H9 (cell line): ENCODE data around the gene IL20RB. TPM values are rescaled to one million over a fixed set of nuclear protein-coding genes. Genes with fewer than 3 reads are reported as not detected.

Source experiments
- DNase-seq: peaks from one replicate; pipeline ENCODE4 v3.0.0-alpha.2; 2017
- H2AFZ ChIP-seq: one replicate; pipeline ENCODE4 v1.6.1; 2013; ENCODE audit warnings: mild to moderate bottlenecking, low read length, control low read depth, moderate library complexity
- H2AK5ac ChIP-seq: 2 replicates; pipeline ENCODE4 v1.6.1; 2013; ENCODE audit warnings: low read length, control low read depth, mixed read lengths; ENCODE audit not compliant: insufficient read length
- H2BK120ac ChIP-seq: one replicate; pipeline ENCODE4 v1.6.1; 2013; ENCODE audit warnings: low read depth, mild to moderate bottlenecking, low read length, control low read depth, inconsistent platforms; ENCODE audit not compliant: poor library complexity, severe bottlenecking
- H2BK12ac ChIP-seq: 2 replicates; pipeline ENCODE4 v1.6.1; 2013; ENCODE audit warnings: low read length, control low read depth, mixed read lengths, low read depth; ENCODE audit not compliant: insufficient read length
- H2BK15ac ChIP-seq: 2 replicates; pipeline ENCODE4 v1.6.1; 2013; ENCODE audit warnings: low read depth, low read length, control low read depth
- H2BK20ac ChIP-seq: one replicate; pipeline ENCODE4 v1.6.1; 2013; ENCODE audit warnings: low read depth, mild to moderate bottlenecking, low read length, control low read depth, inconsistent platforms; ENCODE audit not compliant: poor library complexity, severe bottlenecking
- H2BK5ac ChIP-seq: 2 replicates; pipeline ENCODE4 v1.6.1; 2013; ENCODE audit warnings: low read length, control low read depth, mixed read lengths; ENCODE audit not compliant: insufficient read length
- H3K14ac ChIP-seq: 2 replicates; pipeline ENCODE4 v1.6.1; 2013; ENCODE audit warnings: low read length, control low read depth; ENCODE audit not compliant: insufficient read depth
- H3K18ac ChIP-seq: 2 replicates; pipeline ENCODE4 v1.6.1; 2013; ENCODE audit warnings: low read depth, mild to moderate bottlenecking, mixed read lengths, low read length, control low read depth; ENCODE audit not compliant: insufficient read length
- H3K23ac ChIP-seq: 2 replicates; pipeline ENCODE4 v1.6.1; 2013; ENCODE audit warnings: low read length, control low read depth, mixed read lengths, low read depth; ENCODE audit not compliant: insufficient read length
- H3K23me2 ChIP-seq: 2 replicates; pipeline ENCODE4 v1.6.1; 2013; ENCODE audit warnings: low read depth, mild to moderate bottlenecking, mixed read lengths, low read length, control low read depth; ENCODE audit not compliant: insufficient read length, poor library complexity, severe bottlenecking
- H3K27ac ChIP-seq: 2 replicates; pipeline ENCODE4 v1.5.1; 2013; ENCODE audit warnings: low read length, control low read depth, mixed read lengths, low read depth; ENCODE audit not compliant: insufficient read length
- H3K27me3 ChIP-seq: 2 replicates; pipeline ENCODE4 v1.6.1; 2013; ENCODE audit warnings: low read length, control low read depth, inconsistent platforms; ENCODE audit not compliant: insufficient read depth
- H3K4ac ChIP-seq: 2 replicates; pipeline ENCODE4 v1.6.1; 2013; ENCODE audit warnings: low read depth, mild to moderate bottlenecking, control low read depth, inconsistent platforms, low read length, moderate library complexity
- H3K4me1 ChIP-seq: 2 replicates; pipeline ENCODE4 v1.6.1; 2013; ENCODE audit warnings: low read length, control low read depth, inconsistent platforms; ENCODE audit not compliant: insufficient read depth
- H3K4me2 ChIP-seq: 2 replicates; pipeline ENCODE4 v1.6.1; 2013; ENCODE audit warnings: low read length, control low read depth, mixed read lengths; ENCODE audit not compliant: insufficient read length, insufficient read depth
- H3K56ac ChIP-seq: 2 replicates; pipeline ENCODE4 v1.6.1; 2013; ENCODE audit warnings: low read depth, mild to moderate bottlenecking, mixed read lengths, low read length, control low read depth; ENCODE audit not compliant: insufficient read length
- H3K79me1 ChIP-seq: 2 replicates; pipeline ENCODE4 v1.6.1; 2013; ENCODE audit warnings: low read depth, mild to moderate bottlenecking, moderate library complexity, low read length, control low read depth, inconsistent platforms; ENCODE audit not compliant: insufficient read depth, poor library complexity, severe bottlenecking
- H3K79me2 ChIP-seq: 2 replicates; pipeline ENCODE4 v1.6.1; 2013; ENCODE audit warnings: low read length, control low read depth, inconsistent platforms; ENCODE audit not compliant: insufficient read depth
- H3K9ac ChIP-seq: 2 replicates; pipeline ENCODE4 v1.6.1; 2013; ENCODE audit warnings: low read length, control low read depth, mixed read lengths; ENCODE audit not compliant: insufficient read length; ENCODE audit errors: extremely low read depth
- H3K9me3 ChIP-seq: one replicate; pipeline ENCODE4 v1.6.1; 2013; ENCODE audit warnings: low read depth, low read length, inconsistent platforms; ENCODE audit not compliant: control insufficient read depth
- H3T11ph ChIP-seq: one replicate; pipeline ENCODE4 v1.6.1; 2013; ENCODE audit warnings: mild to moderate bottlenecking, low read length, control low read depth, inconsistent platforms
- H4K20me1 ChIP-seq: one replicate; pipeline ENCODE4 v1.6.1; 2013; ENCODE audit not compliant: control insufficient read depth, insufficient read length, insufficient read depth
- H4K5ac ChIP-seq: 2 replicates; pipeline ENCODE4 v1.6.1; 2013; ENCODE audit warnings: low read depth, mild to moderate bottlenecking, mixed read lengths, low read length, control low read depth; ENCODE audit not compliant: insufficient read length
- H4K8ac ChIP-seq: replicated peaks from 2 replicates; pipeline ENCODE4 v1.6.1; 2013; ENCODE audit warnings: low read length, control low read depth, mixed read lengths, low read depth; ENCODE audit not compliant: insufficient read length
- H4K91ac ChIP-seq: 2 replicates; pipeline ENCODE4 v1.6.1; 2013; ENCODE audit warnings: low read depth, mild to moderate bottlenecking, moderate library complexity, mixed read lengths, low read length, control low read depth; ENCODE audit not compliant: insufficient read length
- H3K27ac Mint-ChIP-seq, 3 experiments: 2 replicates in 2 of 3; 3 replicates in 1 of 3; pipeline ENCODE4 v1.8.0; 2020 to 2021; ENCODE audit warnings: mixed read lengths in 3 of 3, mild to moderate bottlenecking in 1 of 3, moderate library complexity in 1 of 3
- H3K27me3 Mint-ChIP-seq: 2 replicates; pipeline ENCODE4 v1.8.0; 2021; ENCODE audit warnings: low read depth, mild to moderate bottlenecking, moderate library complexity, mixed read lengths
- H3K36me3 Mint-ChIP-seq, 3 experiments: 2 replicates in 2 of 3; 3 replicates in 1 of 3; pipeline ENCODE4 v1.8.0; 2020 to 2021; ENCODE audit warnings: low read depth in 3 of 3, mixed read lengths in 3 of 3; ENCODE audit not compliant: insufficient read depth in 1 of 3
- H3K4me1 Mint-ChIP-seq, 2 experiments: 2 replicates each; pipeline ENCODE4 v1.8.0; 2020; ENCODE audit warnings: mixed read lengths in 2 of 2
- H3K4me3 Mint-ChIP-seq, 2 experiments: 2 replicates in 1 of 2; 3 replicates in 1 of 2; pipeline ENCODE4 v1.8.0; 2020 to 2021; ENCODE audit warnings: mild to moderate bottlenecking in 2 of 2, mixed read lengths in 2 of 2, moderate library complexity in 1 of 2
- H3K9me3 Mint-ChIP-seq, 2 experiments: 2 replicates in 1 of 2; 3 replicates in 1 of 2; pipeline ENCODE4 v1.8.0; 2020; ENCODE audit warnings: mild to moderate bottlenecking in 2 of 2, mixed read lengths in 2 of 2, moderate library complexity in 1 of 2
- CTCF ChIP-seq: fragments of 200-600 bp; sonication (generic); conservative IDR thresholded peaks from 3 replicates; pipeline ENCODE4 v1.8.0; 2021; ENCODE audit warnings: antibody characterized with exemption, mild to moderate bottlenecking
- WGBS: extraction: QIAGEN DNeasy Blood & Tissue Kit; methylation state at CpG from one replicate; pipeline ENCODE4 v1.1.7; 2013; ENCODE audit warnings: missing lambda C conversion rate, low lambda C conversion rate, mixed read lengths; ENCODE audit not compliant: insufficient read length; ENCODE audit errors: extremely low coverage; 5-methylcytosine and 5-hydroxymethylcytosine counted together
- total RNA-seq: library from RNA; stranded (reverse); gene quantifications from 2 replicates; pipeline ENCODE4 v1.2.1, GENCODE V29; 2021

The IL20RB gene
- total RNA-seq, 1 experiment from 2014 or later: 1.5 TPM

- Mint-ChIP-seq H3K27ac (peak overlapping the region in 1 of 3 experiments; percentile 44; a peak in 1 of 7 replicates), H3K9me3 (peaks cover 0 to 2% of the 10 kb centered on the region in 2 experiments; a peak in 2 of 5 replicates), H3K27me3 (no peaks in the 10 kb centered on the region), H3K4me3 (no peak overlapping the region), H3K4me1 (peaks cover 15 to 18% of the 10 kb centered on the region in 2 experiments), H3K36me3 (no peaks in the 10 kb centered on the region; a peak in 1 of 7 replicates)
- no peak for DNase-seq
- no peak overlapping the region for H3K27ac ChIP-seq
- H3K79me2 ChIP-seq: no peaks in the 10 kb centered on the region
- no peak overlapping the region for H3K4ac ChIP-seq
- H2BK15ac ChIP-seq: no peak overlapping the region
- no peaks in the 10 kb centered on the region for H3K23me2 ChIP-seq
- H4K5ac ChIP-seq: no peak overlapping the region
- H2BK120ac ChIP-seq: no peak overlapping the region
- no peak overlapping the region for H3K18ac ChIP-seq
- H3K9ac ChIP-seq: no peak overlapping the region
- H2BK20ac ChIP-seq: no peak overlapping the region
- H4K91ac ChIP-seq: no peak overlapping the region
- H2BK12ac ChIP-seq: no peak overlapping the region
- H3K4me1 ChIP-seq: no peaks in the 10 kb centered on the region
- H3K23ac ChIP-seq: no peak overlapping the region
- no peaks in the 10 kb centered on the region for H4K20me1 ChIP-seq
- no CpG with 5 or more reads among the region's 4 CpGs for WGBS
- no peaks in the 10 kb centered on the region for H3K27me3 ChIP-seq
- H2AFZ ChIP-seq: no peak overlapping the region
- H4K8ac ChIP-seq: no peak overlapping the region
- H3K79me1 ChIP-seq: no peaks in the 10 kb centered on the region
- no peaks in the 10 kb centered on the region for H3K9me3 ChIP-seq
- no peak overlapping the region for H3T11ph ChIP-seq
- no peak for TF ChIP-seq CTCF
- no peak overlapping the region for H3K56ac ChIP-seq
- no peak overlapping the region for H2AK5ac ChIP-seq
- no peak overlapping the region for H2BK5ac ChIP-seq
- H3K4me2 ChIP-seq: no peak overlapping the region
- H3K14ac ChIP-seq: no peak overlapping the region
These were observed 3.4 kb downstream of the IL20RB start for GRCh38 chr3:136960838-136961836.
